SK-N-SH treated with all-trans-retinoic acid at 6 μM for 48 hours (cell line): ENCODE results near the gene AP2S1.

ENCODE experiments used
- BACH2 ChIP-seq: fragments of 250-450 bp; sonication (Bioruptor Pico); IDR thresholded peaks from 2 replicates; pipeline ENCODE4 v1.9.0; 2021; ENCODE audit warnings: mild to moderate bottlenecking, borderline replicate concordance
- CREB5 ChIP-seq: fragments of 250-450 bp; sonication (Bioruptor Pico); IDR thresholded peaks from 2 replicates; pipeline ENCODE4 v1.5.1; 2020; ENCODE audit warnings: low read depth, mild to moderate bottlenecking, moderate library complexity
- CSRNP3 ChIP-seq: fragments of 250-450 bp; sonication (Bioruptor Pico); IDR thresholded peaks from 2 replicates; pipeline ENCODE4 v1.5.1; 2021; ENCODE audit warnings: mild to moderate bottlenecking, moderate library complexity
- ESRRG ChIP-seq: fragments of 250-450 bp; sonication (Bioruptor Pico); IDR thresholded peaks from 2 replicates; pipeline ENCODE4 v1.6.1; 2021; ENCODE audit warnings: mild to moderate bottlenecking
- ISL1 ChIP-seq: fragments of 250-450 bp; sonication (Bioruptor Pico); IDR thresholded peaks from 2 replicates; pipeline ENCODE4 v2.1.2; 2022; ENCODE audit warnings: mild to moderate bottlenecking, moderate library complexity
- OSR1 ChIP-seq: fragments of 250-450 bp; sonication (Bioruptor Pico); IDR thresholded peaks from 2 replicates; pipeline ENCODE4 v1.8.0; 2022; ENCODE audit warnings: moderate library complexity, mild to moderate bottlenecking, inconsistent platforms
- PATZ1 ChIP-seq: fragments of 250-450 bp; sonication (Bioruptor Pico); IDR thresholded peaks from 2 replicates; pipeline ENCODE4 v1.8.0; 2020; ENCODE audit warnings: mild to moderate bottlenecking, moderate library complexity, borderline replicate concordance
- SNAI2 ChIP-seq: fragments of 250-450 bp; sonication (Bioruptor Pico); IDR thresholded peaks from 2 replicates; pipeline ENCODE4 v1.5.0; 2020; ENCODE audit warnings: mild to moderate bottlenecking, moderate library complexity
- TOX ChIP-seq: fragments of 250-450 bp; sonication (Bioruptor Pico); IDR thresholded peaks from 2 replicates; pipeline ENCODE4 v1.8.0; 2021; ENCODE audit warnings: mild to moderate bottlenecking, moderate library complexity, borderline replicate concordance
- TSHZ2 ChIP-seq: fragments of 250-450 bp; sonication (Bioruptor Pico); IDR thresholded peaks from 2 replicates; pipeline ENCODE4 v1.5.0; 2020; ENCODE audit warnings: mild to moderate bottlenecking, moderate library complexity
- ZFP3 ChIP-seq: fragments of 250-450 bp; sonication (Bioruptor Pico); IDR thresholded peaks from 2 replicates; pipeline ENCODE4 v1.5.0; 2020; ENCODE audit warnings: mild to moderate bottlenecking, moderate library complexity
- ZFP30 ChIP-seq: fragments of 450-650 bp; formaldehyde crosslinking; IDR thresholded peaks from 2 replicates; pipeline ENCODE4 v1.5.0; 2022; ENCODE audit warnings: mild to moderate bottlenecking, moderate library complexity
- ZNF70 ChIP-seq: fragments of 450-650 bp; formaldehyde crosslinking; IDR thresholded peaks from 2 replicates; pipeline ENCODE4 v1.5.0; 2020; ENCODE audit warnings: mild to moderate bottlenecking, moderate library complexity

- TF ChIP-seq CSRNP3 (no peak), OSR1 (CRISPR knock-in tag) (no peak), ZNF70 (CRISPR knock-in tag) (no peak), BACH2 (CRISPR knock-in tag) (no peak), TOX (CRISPR knock-in tag) (no peak), TSHZ2 (0 out of 2 replicates have a peak, but pooled peaks have one; percentile 50), CREB5 (CRISPR knock-in tag) (no peak), PATZ1 (CRISPR knock-in tag) (no peak), ISL1 (0 out of 2 replicates have a peak, but pooled peaks have one; percentile 43), ESRRG (no peak), ZFP3 (CRISPR knock-in tag) (0 out of 2 replicates have a peak, but pooled peaks have one; percentile 45), ZFP30 (CRISPR knock-in tag) (no peak), SNAI2 (CRISPR knock-in tag) (no peak)
Observed at GRCh38 chr19:46859637-46860124, 9.0 kb upstream of the AP2S1 start.
